Liver (tissue), 9 donors: ENCODE data around the gene ZNF777. TPM values are rescaled to one million over a fixed set of nuclear protein-coding genes. Genes with fewer than 3 reads are reported as not detected.
A peak's percentile ranks its signal among the peaks of the same experiment; 100 is the strongest.

ENCODE experiments used
- DNase-seq: peaks from one replicate; pipeline ENCODE4 v3.0.0-alpha.2; 2017; ENCODE audit warnings: low spot score
- H3K27ac ChIP-seq, 2 donors: one replicate each; pipeline ENCODE4 v1.7.0; 2013; ENCODE audit warnings: inconsistent platforms in 2 of 2, low read length in 2 of 2, control low read depth in 1 of 2, low read depth in 1 of 2, mild to moderate bottlenecking in 1 of 2
- H3K27me3 ChIP-seq, 4 donors: one replicate each; pipeline versions ENCODE4 v1.6.1 to v1.7.0; 2013; ENCODE audit warnings: low read length in 3 of 4, inconsistent platforms in 1 of 4, mild to moderate bottlenecking in 1 of 4, moderate library complexity in 1 of 4; ENCODE audit not compliant: control insufficient read depth in 4 of 4, insufficient read depth in 4 of 4
- H3K36me3 ChIP-seq, 4 donors: one replicate each; pipeline versions ENCODE4 v1.6.1 to v1.7.0; 2013; ENCODE audit warnings: low read length in 3 of 4, mild to moderate bottlenecking in 3 of 4, low read depth in 1 of 4, moderate library complexity in 1 of 4; ENCODE audit not compliant: control insufficient read depth in 4 of 4, insufficient read depth in 3 of 4
- H3K4me1 ChIP-seq, 4 donors: one replicate each; pipeline versions ENCODE4 v1.6.1 to v1.7.0; 2013; ENCODE audit warnings: low read length in 3 of 4, mild to moderate bottlenecking in 3 of 4, moderate library complexity in 1 of 4; ENCODE audit not compliant: control insufficient read depth in 4 of 4, insufficient read depth in 4 of 4
- H3K4me3 ChIP-seq, 3 donors: one replicate each; pipeline versions ENCODE4 v1.6.1 to v1.7.0; 2013; ENCODE audit warnings: low read length in 3 of 3, control low read depth in 1 of 3, low read depth in 1 of 3, mild to moderate bottlenecking in 1 of 3
- H3K9ac ChIP-seq, 2 donors: one replicate each; pipeline ENCODE4 v1.7.0; 2013; ENCODE audit warnings: low read length in 2 of 2, mild to moderate bottlenecking in 2 of 2, moderate library complexity in 2 of 2, control low read depth in 1 of 2, low read depth in 1 of 2
- H3K9me3 ChIP-seq, 4 donors: one replicate each; pipeline versions ENCODE4 v1.6.1 to v1.7.0; 2013; ENCODE audit warnings: low read length in 3 of 4; ENCODE audit not compliant: control insufficient read depth in 4 of 4
- CTCF ChIP-seq: fragments of 150-350 bp; IDR thresholded peaks from 2 replicates; pipeline ENCODE4 v1.5.1; 2017; ENCODE audit warnings: improper control_type of control experiment, low read depth, low read length; ENCODE audit not compliant: missing input control
- EGR1 ChIP-seq, 2 donors: IDR thresholded peaks; 2 replicates each; pipeline ENCODE4 v1.6.1; 2016 to 2018; ENCODE audit warnings: antibody characterized with exemption in 2 of 2, low read depth in 2 of 2
- FOXA1 ChIP-seq: IDR thresholded peaks from 2 replicates; pipeline ENCODE4 v1.6.1; 2016; ENCODE audit warnings: antibody characterized with exemption
- FOXA2 ChIP-seq: IDR thresholded peaks from 2 replicates; pipeline ENCODE4 v1.6.1; 2016; ENCODE audit warnings: antibody characterized with exemption
- HNF4A ChIP-seq, 2 donors: conservative IDR thresholded peaks; 2 replicates each; pipeline ENCODE4 v1.6.1; 2016; ENCODE audit warnings: antibody characterized with exemption in 2 of 2, mild to moderate bottlenecking in 2 of 2
- HNF4G ChIP-seq: IDR thresholded peaks from 2 replicates; pipeline ENCODE4 v1.6.1; 2016; ENCODE audit warnings: antibody characterized with exemption
- JUND ChIP-seq, 2 donors: IDR thresholded peaks; 2 replicates each; pipeline ENCODE4 v1.6.1; 2016; ENCODE audit warnings: antibody characterized with exemption in 2 of 2
- MAX ChIP-seq: IDR thresholded peaks from 2 replicates; pipeline ENCODE4 v1.6.1; 2016; ENCODE audit warnings: antibody characterized with exemption
- NR2F2 ChIP-seq: IDR thresholded peaks from 2 replicates; pipeline ENCODE4 v1.6.1; 2016; ENCODE audit warnings: antibody characterized with exemption
- RAD21 ChIP-seq, 2 donors: IDR thresholded peaks; 2 replicates each; pipeline ENCODE4 v1.6.1; 2016; ENCODE audit warnings: antibody characterized with exemption in 2 of 2, mild to moderate bottlenecking in 2 of 2
- REST ChIP-seq: IDR thresholded peaks from 2 replicates; pipeline ENCODE4 v1.6.1; 2016; ENCODE audit warnings: antibody characterized with exemption, mild to moderate bottlenecking
- SP1 ChIP-seq: IDR thresholded peaks from 2 replicates; pipeline ENCODE4 v1.6.1; 2018; ENCODE audit warnings: antibody characterized with exemption, mild to moderate bottlenecking
- TAF1 ChIP-seq: conservative IDR thresholded peaks from 2 replicates; pipeline ENCODE4 v1.6.1; 2016; ENCODE audit warnings: antibody characterized with exemption, mild to moderate bottlenecking
- YY1 ChIP-seq: IDR thresholded peaks from 2 replicates; pipeline ENCODE4 v1.6.1; 2016; ENCODE audit warnings: antibody characterized with exemption, mild to moderate bottlenecking
- ZBTB33 ChIP-seq: IDR thresholded peaks from 2 replicates; pipeline ENCODE4 v1.6.1; 2016; ENCODE audit warnings: antibody characterized with exemption
- WGBS: extraction: QIAGEN DNeasy Blood & Tissue Kit; methylation state at CpG from one replicate; pipeline ENCODE4 v1.1.7; 2013; 5-methylcytosine and 5-hydroxymethylcytosine counted together
- polyA plus RNA-seq, 2 donors: library from polyadenylated mRNA; stranded (reverse) in 1 of 2; unstranded in 1 of 2; fragments of 200-250 nt in 1 of 2; fragments of >200 nt in 1 of 2; fragmentation: Nextera tagmentation in 1 of 2; extraction: Ambion mirVana in 1 of 2; gene quantifications; one replicate each; pipeline versions ENCODE4 v1.2.1 to v1.2.3, GENCODE V29; 2013 to 2015
- total RNA-seq, 2 donors: library from RNA; depleted of rRNA; stranded (reverse); fragments of >200 nt; gene quantifications; one replicate each; pipeline ENCODE4 v1.2.3, GENCODE V29; 2014
- donor health status: healthy.
- donor health status: healthy.
- donor health status: healthy.
- donor health status: healthy.
- donor health status: healthy.

Gene ZNF777
- total and polyA plus RNA-seq, 4 donors: 0.22 to 5.7 (median 4.1) TPM

- TF ChIP-seq YY1 (peak; percentile 46), EGR1 (IDR thresholded peaks at IDR 0.05; ENCODE audit: low read depth in 2 of 2) (no peak), FOXA1 (no peak)
These were observed 37.3 kb downstream of the ZNF777 start for GRCh38 chr7:149423449-149424110.

GRCh38 chr7:149422914-149423301 lies 38.0 kb downstream of the ZNF777 start:
- no peak for DNase-seq
- peak overlapping the region in 1 of 2 donors; percentile 45 for H3K9ac ChIP-seq
- H3K4me1 ChIP-seq: peaks cover 5 to 15% (median 10%) of the 10 kb centered on the region in 4 donors
- 2% methylated on average over 35 of the region's 35 CpGs for WGBS
- peak overlapping the region; percentile 35 to 67 (median 59) for H3K4me3 ChIP-seq
- H3K27ac ChIP-seq: no peak overlapping the region
- no peak for TF ChIP-seq REST
- TF ChIP-seq RAD21 (IDR thresholded peaks at IDR 0.05): no peak
- no peak for TF ChIP-seq FOXA2
- no peak for TF ChIP-seq NR2F2
- no peak for TF ChIP-seq HNF4G
- TF ChIP-seq JUND (IDR thresholded peaks at IDR 0.05): no peak
- TF ChIP-seq ZBTB33: no peak
- TF ChIP-seq HNF4A (conservative IDR thresholded peaks at IDR 0.05): no peak
- TF ChIP-seq FOXA1: no peak
- TF ChIP-seq TAF1: no peak
- no peak for TF ChIP-seq CTCF
- TF ChIP-seq MAX: no peak
- TF ChIP-seq SP1: no peak
- no peak for TF ChIP-seq YY1
- no peak for TF ChIP-seq EGR1 (IDR thresholded peaks at IDR 0.05; ENCODE audit: low read depth in 2 of 2)
- H3K27me3 ChIP-seq: no peaks in the 10 kb centered on the region
- H3K9me3 ChIP-seq: no peaks in the 10 kb centered on the region
- no peaks in the 10 kb centered on the region for H3K36me3 ChIP-seq

More at GRCh38 chr7:149423449-149424110, 37.3 kb downstream of the ZNF777 start:
- Histone ChIP-seq H3K27me3 (no peaks in the 10 kb centered on the region), H3K9ac (no peak overlapping the region), H3K27ac (no peak overlapping the region), H3K4me3 (peak overlapping the region in 1 of 3 donors; percentile 59), H3K4me1 (peaks cover 5 to 15% (median 10%) of the 10 kb centered on the region in 4 donors), H3K9me3 (no peaks in the 10 kb centered on the region), H3K36me3 (no peaks in the 10 kb centered on the region)
- 34% methylated on average over 24 of the region's 24 CpGs for WGBS
- DNase-seq: no peak
